HG03378 (cell line): ENCODE results near the gene SCP2D1.
"Not testable (repeated sequence)": the region's sequence is repeated elsewhere in the genome, so short reads cannot be mapped to it uniquely, and the experiment has no call there.

Experiments
- ATAC-seq: cut with Tn5 transposase; IDR thresholded peaks from one replicate; pipeline ENCODE4 v1.9.1; 2021; ENCODE audit warnings: mild to moderate bottlenecking, moderate library complexity; ENCODE audit not compliant: unreplicated experiment

The SCP2D1 gene

DNA sequence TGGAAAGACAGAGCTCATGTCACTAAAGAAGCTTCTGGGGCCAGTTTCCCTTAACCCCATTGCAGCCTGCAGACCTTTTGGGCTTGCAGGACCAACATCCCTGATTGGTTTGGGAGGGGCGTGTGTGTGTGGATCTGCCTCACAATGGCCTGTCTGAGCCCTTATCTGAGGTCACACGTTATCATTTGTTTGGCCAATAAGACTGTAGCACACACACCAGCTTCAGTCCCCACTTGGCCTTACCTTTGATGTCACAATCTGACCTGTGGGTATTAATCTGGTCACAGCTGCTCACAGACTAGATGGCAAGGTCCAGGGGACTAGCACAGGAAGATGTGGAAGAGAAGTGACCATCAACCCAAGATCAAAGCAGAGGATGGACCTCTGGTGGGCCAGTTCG is at the start of gene SCP2D1:
Gene SCP2D1, plus strand, starts transcription at position 301 of the 400 bp plus-strand sequence. Its CDS starts 33 bp downstream, at position 334.
- ATAC-seq: no peak

DNA sequence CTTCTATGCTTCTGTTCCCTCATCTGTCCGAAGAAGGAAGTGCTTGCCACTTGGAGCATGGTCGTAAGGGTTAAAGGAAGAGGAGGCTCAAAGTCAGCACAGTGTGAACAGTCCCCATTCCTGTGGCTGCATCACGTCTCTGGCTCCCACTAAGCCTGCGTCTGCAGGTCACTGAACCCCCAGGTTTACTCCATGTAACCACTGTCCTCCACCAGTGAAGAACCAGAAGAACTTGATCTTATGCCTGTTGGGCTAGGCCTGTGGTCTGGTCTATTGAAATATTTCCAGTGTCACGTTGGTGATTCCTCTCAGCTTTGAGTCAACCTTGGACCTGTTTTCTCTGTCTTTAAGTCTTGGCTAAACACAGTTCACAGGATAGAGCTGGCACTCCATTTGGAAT is 45.9 kb upstream of the SCP2D1 start:
- ATAC-seq: no peak

DNA sequence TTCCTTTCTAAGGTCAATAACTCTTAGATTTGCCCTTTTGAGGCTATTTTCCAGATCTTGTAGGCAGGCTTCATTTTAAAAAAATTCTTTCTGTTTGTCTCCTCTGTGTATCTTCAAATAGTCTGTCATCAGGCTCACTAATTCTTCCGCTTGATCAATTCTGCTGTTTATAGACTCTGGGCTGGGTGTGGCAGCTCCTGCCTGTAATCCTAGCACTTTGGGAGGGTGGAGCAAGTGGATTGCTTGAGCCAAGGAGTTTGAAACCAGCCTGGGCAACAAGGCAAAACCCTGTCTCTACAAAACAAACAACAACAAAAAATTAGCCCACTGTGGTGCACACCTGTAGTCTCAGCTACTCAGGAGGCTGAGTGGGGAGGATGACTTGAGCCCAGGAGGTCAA is 40.0 kb upstream of the SCP2D1 start:
- ATAC-seq: no peak

DNA sequence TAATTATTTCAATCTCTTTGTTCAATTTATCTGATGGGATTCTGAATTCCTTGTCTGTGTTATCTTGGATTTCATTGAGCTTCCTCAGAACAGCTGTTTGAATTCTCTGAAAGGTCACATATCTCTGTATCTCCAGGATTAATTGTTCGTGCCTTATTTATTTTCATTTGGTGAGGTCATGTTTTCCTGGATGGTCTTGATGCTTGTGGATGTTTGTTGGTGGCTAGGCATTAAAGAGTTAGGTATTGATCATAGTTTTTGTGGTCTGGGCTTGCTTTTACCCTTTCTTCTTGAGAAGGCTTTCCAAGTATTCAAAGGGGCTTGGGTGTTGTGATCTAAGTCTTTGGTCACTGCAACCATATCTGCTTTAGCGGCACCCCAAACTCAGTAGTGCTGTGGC is 39.4 kb upstream of the SCP2D1 start:
- no peak for ATAC-seq

DNA sequence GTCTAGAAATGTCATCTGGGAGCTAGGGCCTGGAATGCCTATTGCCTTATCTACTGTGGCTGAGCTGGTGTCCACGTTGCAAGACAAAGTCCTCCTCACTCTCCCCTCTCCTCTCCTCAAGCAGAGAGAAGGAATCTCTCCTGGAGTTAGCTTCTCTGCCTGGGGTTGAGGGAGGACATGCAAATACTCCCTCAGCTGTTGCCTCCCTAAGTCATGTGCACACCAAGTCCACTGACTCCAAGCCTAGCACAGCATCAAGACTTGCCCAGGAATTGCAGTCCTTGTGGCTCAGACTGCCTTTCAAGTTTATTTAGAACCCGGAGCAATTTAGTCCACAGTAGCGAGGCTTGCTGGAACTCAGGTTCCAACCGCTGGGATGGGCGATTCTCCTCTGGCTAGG is 38.0 kb upstream of the SCP2D1 start:
- ATAC-seq: no peak

DNA sequence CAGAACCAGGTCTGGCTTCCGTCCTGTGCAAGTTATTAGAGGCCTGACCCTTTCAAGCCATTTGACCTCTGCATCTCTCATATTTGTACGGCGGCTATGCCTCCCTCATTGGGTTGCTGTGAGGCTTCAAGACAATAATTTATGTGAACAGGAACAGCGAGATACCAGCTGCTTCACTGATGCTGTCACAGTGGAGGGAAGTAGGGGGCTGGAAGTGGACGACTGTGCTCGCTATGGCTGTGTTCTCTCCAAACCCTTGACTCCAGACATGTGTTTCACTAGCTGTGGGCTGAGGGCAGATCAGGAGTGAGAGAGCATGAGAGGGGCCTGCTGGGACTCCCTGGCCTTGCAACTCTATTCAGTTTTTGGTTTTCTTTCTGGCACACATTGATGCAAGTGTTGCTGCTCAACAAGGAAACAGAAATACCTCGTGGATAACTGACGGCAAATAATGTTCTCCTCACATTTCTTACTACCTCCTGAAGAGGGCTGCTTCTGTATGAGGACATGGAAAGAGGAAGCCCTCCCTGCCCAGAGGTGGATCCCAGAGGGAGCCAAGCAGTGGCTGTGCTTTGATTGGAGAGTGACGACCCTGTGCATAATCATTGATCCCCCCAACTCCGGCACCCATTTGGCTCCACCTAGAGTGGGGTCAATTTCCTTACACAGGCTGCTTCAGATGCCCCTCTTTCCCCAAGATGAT is 34.7 kb upstream of the SCP2D1 start:
- ATAC-seq: no peak

DNA sequence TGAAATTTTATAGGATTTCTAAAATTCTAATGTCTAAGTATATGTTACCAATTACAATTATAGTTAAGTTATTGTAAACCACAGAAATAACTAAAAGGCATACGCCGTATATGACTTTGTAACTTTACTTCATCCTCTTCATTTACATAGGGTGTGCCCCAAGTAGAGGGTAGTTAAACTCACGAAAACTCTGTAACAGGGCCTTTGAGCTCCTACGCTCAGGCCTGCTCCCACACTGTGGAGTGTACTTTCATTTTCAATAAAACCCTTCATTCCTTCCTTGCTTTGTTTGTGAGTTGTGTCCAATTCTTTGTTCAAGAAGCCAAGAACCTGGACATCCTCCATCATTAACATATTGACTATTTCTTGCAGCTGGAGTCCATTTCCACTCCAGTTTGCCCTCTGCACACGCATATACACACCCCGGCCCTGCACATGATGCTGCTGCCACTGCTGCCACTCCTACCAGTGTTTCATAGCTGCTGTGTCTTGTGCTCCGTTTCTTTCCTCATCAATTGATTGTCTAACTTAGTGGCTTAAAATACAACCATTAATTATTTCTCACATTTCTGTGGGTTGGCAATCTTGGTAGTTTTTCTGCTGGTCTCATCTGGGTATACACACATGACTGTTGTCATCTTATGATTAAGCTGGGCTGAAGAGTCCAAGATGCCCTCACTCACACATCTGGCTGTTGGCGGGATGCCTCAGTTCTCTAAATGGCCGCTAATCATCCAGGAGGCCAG is 33.0 kb upstream of the SCP2D1 start:
- no peak for ATAC-seq

DNA sequence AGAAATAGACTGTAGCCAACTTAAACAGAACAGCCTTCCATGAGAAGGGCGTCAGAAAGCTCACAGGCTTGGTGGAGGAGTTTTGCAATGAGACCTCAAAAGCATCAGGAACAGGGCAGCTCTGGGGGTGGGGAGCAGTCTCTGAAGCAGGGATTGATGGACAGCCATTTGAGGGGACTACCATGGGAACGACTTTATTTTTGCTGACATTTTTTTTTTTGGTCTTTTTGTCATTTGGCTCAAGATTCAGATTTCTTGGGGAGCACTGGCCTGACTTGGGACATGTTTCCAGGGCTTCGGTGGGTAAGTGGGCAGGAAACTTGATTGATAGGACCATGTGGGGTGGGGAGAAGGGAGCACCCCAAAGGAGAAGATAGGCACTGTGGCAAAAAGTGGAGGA is 32.1 kb upstream of the SCP2D1 start:
- ATAC-seq: no peak

DNA sequence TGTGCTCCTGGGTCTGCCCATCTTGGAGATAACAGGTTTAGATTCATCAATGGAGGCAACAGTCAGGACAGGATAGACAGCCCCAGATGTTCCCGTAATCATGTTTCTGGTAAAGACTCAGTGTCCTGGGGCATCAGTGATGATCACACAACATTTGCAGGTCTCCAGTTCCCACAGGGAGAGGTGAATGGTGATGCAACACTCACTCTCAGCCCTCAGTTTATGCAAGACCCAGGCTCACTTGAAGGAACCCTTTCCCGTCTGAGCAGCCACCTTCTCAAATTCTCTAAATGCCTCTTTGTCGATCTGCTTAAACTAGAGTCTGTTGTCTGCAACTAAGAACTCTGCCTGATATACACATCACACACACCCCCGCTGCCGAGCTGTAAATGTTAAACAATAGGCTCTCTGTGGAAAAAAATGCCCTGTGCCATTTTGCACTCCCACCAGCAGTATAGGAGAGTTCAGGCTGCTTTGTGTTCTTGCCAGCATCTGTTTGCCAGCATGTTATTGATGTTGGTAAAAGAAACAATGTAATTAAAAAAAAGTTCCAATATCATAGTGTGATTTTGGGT is 30.1 kb upstream of the SCP2D1 start:
- ATAC-seq: no peak

DNA sequence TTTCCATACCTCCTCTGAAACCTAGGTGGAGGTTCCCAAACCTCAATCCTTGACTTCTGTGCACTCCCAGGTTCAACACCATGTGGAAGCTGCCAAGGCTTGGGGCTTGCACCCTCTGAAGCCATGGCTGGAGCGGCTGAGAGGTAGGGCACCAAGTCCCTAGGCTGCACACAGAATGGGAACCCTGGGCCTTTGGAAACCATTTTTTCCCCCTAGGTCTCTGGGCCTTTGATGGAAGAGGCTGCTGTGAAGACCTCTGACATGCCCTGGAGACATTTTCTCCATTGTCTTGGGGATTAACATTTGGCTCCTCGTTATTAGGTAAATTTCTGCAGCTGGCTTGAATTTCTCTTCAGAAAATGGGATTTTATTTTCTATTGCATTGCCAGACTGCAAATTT is 26.5 kb upstream of the SCP2D1 start:
- ATAC-seq: not testable (repeated sequence)

DNA sequence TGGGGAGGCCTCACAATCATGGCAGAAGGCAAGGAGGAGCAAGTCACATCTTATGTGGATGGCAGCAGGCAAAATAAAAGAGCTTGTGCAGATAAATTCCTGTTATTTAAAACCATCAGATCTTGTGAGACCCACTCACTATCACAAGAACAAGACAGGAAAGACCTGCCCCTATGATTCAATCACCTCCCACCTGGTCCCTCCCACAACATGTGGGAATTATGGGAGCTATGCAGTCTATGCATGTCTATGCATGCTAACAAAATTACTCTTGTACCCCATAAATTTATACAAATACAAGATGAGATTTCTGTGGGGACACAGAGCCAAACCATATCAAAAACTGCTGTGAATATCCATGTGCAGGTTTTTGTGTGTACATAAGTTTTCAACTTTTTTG is 25.6 kb upstream of the SCP2D1 start:
- no peak for ATAC-seq

DNA sequence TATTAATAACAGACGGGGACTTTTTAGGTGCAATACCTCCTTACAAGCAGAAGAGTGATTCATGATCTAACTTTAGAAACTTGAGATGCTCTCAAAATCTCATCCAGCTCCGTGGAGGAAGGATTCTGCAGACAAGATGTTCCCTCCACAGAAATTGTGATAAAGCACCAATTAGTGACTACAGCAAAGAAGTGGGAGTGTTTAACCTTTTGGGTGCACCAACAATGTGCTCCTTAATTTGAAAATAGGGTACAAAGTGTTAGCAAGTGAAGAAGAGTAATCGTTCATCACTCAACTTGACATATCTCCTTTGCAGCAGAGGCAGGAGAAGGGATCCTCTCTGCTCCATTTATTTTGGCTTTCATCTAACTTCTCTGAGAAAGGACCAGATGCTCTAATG is 22.8 kb upstream of the SCP2D1 start:
- ATAC-seq: no peak

DNA sequence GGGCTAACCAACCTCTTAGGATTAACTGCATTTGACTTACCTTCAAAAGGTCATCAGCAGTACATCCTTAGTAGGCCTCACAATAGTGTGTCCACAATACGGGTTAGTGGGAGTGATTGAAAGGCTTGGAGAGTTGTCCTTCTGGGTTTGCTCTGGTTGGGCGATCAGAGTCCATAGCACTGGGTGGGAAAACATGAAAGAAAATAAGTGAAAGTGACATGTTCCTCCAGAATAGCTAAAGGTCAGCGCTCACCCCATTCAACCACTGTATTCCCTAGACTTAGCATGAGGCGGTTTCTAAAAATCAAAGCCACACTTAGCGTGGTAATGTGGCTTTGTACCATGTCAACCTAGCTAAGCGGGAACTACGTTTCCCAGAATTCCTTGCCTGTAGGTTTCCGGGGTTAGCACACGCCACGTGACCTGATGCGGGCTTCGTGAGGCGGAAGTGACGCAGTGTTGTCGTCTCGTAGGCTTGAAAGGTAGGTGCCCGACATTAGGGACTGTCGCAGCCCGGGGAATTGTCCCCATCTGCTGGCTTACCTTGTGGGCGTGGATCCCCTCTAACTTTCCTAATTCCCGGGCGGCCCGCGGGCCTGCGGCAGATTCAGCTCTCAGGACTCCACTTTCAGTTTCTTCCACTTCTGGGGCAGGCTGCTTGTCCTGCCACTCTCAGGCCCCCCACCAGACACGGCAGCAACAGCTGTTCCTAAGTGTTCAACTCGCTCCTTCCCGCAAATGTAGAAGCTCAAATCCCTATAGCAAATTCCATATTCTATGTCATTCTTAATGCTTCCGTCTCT is 19.8 kb upstream of the SCP2D1 start:
- ATAC-seq: peak; percentile 97

DNA sequence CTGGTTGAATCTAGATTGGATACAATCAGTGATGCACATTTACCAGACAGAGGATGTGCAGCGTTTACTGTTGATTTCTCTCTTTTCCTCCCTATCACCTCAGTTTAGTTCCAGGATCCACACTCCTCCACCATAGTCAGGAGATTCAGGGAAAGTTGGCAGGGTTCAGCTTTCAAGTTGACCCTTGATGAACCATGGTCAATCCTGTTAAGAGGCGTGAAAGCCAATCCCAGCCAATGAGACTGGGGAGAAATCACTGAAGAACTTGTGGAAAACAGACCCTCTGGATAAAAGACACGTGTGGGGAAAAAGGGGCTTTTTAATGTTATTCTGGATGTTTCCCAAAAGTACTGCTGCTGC is 19.2 kb upstream of the SCP2D1 start:
- no peak for ATAC-seq

DNA sequence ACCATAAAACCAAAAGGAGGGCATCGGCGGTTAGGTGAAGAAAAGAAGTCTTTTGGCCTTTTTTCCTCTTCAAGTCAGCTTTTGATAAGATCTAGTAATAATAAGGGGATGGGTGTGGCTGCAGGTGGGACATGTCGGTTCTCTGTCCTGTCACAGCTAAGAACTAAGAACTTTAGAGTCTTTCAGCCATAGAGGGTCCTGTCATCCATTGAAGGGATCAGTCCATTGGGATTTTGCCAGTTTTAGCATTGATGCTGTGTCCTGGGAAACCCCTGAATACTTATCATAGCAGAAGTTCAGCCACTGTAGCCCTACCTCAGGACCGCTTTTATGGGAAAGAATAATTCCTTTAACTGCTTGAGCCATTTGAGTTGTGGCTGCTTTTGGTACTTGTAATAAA is 18.2 kb upstream of the SCP2D1 start:
- ATAC-seq: no peak

DNA sequence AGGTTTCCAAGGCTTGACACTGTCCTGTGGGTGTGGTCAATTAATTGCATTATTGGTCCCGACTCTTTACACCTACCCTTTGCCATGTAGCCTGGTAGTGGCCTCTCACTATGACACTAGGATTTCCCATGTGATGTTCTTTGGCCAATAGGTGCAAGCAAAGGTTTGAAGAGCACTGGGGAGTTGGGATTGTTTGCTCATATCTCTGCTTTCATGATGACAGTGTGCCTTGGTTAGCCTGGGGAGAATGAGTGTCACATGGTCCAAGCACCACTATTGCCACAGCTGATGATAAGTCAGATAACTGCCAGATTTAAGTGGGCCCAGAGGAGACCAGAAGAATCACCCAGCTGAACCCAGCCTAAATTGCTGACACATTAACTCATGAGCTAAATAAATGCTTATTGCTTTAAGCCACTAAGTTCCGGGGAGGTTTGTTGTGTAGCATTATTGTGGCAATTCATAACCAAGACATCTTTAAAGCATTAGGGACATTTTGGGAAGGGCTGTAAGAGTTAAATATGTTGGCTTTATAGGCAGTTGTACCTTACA is 17.2 kb upstream of the SCP2D1 start:
- ATAC-seq: no peak

DNA sequence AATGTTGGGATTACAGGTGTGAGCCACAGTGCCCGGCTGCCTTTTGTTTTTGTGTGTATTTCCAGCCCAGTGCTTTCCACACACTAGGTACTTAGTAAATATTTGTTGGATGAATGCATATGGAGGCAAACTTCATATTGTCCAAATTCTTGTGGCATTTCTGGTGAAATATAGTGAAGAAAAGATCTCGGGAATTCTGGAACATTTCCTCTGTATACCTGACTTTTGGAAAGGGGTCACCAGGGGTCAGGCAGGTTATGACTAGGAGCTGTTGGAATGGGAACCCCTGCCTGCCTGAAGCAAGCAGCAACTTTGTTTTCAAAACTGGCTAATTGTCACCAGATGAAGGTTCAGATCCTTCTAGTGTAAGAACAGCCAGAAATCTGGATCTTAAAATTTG is 12.1 kb upstream of the SCP2D1 start:
- no peak for ATAC-seq

DNA sequence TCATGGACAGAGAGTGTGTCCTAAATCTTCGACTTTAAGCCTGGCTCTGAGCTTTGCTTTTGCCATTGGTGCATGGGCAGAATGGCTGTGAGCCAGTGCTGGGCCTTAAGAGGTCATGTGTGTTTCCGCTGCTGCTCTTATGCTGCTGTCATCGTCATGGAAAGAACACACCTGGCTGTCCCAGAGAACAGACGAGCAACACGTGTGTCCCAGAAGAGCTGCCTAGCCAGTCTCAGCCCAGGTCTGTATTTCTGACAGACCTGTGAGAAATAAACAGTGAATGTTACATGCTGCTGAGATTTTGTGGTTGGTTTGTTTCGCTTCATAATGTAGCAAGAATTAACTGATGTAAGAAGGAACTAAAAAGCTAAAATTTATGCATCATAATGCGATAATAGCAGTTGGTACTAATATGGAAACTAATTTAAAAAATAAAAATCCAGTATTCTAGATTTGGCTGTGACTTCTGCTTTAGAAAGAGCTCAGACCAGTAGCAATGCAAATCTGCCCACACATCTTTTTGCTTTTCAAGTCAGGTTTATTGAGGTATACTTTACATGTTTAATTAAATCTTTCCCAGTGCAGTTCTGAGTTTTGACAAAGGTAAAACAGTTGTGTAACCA is 11.5 kb upstream of the SCP2D1 start:
- peak; percentile 70 for ATAC-seq

DNA sequence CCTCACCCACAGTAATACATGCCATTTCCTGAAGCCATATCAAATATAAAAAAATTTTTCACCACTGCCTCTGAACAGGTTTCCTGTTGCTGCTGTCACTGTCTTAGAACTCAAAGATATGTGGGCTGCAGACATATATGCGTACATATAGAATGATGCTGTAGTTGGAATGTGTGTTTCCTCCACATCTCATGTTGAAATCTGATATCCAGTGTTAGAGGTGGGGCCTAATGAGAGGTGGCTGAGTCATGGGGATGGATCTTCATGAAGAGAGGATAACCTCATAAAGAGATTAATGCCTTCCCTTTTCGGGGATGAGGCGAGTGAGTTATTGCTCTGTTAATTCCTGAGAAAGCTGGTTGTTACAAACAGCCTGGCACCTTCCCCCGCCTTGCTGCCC is 7.7 kb upstream of the SCP2D1 start:
- no peak for ATAC-seq

DNA sequence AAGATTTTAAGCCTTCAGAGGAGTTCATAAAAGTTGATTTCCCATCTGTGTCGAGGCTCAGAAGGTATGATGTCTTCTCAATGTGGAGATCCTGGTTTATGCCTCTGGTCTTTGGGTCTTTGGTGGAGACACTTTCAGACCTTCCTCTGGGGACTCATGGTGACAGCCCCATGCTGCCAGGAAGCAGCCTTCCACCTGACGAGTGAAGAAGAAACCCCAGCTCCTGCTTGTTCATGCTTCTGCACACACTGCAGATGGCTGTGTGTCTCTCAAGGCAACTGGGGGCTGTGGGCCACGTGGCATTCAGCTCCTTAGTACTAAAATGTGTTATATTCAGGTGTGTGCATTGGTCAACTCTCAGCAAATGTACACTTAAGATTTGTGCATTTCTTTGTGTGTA is 4.9 kb upstream of the SCP2D1 start:
- no peak for ATAC-seq

DNA sequence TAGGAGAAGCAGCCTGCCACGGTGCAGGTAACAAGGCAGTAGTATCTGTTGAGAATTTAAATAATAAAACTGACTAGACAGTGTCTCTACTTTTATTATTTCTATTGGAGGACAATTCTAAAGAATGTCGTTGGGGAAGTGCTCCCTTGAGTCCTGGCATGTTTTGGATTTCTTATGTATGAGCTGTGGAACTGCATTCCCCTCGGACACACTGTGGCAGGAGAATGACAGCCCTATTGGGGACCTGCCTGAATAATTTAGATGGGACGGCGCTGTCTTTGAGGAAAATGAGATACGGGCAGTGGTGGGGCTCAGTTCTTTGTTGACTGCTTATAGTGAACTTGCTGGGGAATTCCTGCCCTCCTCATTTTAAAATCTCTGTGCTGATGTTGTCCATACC is 2.4 kb upstream of the SCP2D1 start:
- ATAC-seq: no peak
